KOPT-K1 (cell line): ENCODE data around the gene FXYD6.

Experiments
- H3K27ac ChIP-seq: fragments of 200-600 bp; sonication (generic); 2 replicates; pipeline ENCODE4 v1.5.1; 2016; ENCODE audit warnings: antibody characterized with exemption, mild to moderate bottlenecking, low read depth, low read length; ENCODE audit not compliant: poor library complexity, severe bottlenecking
- H3K36me3 ChIP-seq: fragments of 200-600 bp; sonication (generic); 2 replicates; pipeline ENCODE4 v1.5.1; 2017; ENCODE audit warnings: antibody characterized with exemption, mild to moderate bottlenecking, low read length, moderate library complexity; ENCODE audit not compliant: insufficient read depth
- H3K9me3 ChIP-seq: fragments of 200-600 bp; sonication (generic); 2 replicates; pipeline ENCODE4 v1.5.1; 2017; ENCODE audit warnings: antibody characterized with exemption, low read length, mild to moderate bottlenecking; ENCODE audit not compliant: insufficient read depth, poor library complexity, severe bottlenecking

Gene FXYD6

DNA sequence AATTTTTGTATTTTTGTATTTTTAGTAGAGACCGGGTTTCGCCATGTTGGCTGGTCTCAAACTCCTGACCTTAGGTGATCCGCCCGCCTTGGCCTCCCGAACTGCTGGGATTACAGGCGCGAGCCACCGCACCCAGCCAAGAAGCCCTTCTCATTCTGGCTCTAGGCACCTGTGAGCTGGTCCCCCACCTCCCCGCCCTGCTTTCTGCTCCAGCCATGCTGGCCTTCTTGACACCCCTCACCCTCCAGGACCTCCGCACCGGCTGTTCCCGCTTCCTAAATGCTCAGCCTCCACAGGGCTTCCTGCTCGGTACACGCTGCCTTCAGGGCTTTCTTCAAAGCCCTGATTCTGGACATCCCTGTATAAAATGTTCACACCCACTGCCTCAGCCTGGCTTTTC, 46.4 kb downstream of the FXYD6 start:
- H3K27ac ChIP-seq = peak overlapping the region; percentile 99
- no peaks in the 10 kb centered on the region for H3K9me3 ChIP-seq
- H3K36me3 ChIP-seq = no peaks in the 10 kb centered on the region

- Histone ChIP-seq H3K27ac (peak overlapping the region; percentile 99), H3K36me3 (no peaks in the 10 kb centered on the region), H3K9me3 (no peaks in the 10 kb centered on the region)
These were observed 47.1 kb downstream of the FXYD6 start for GRCh38 chr11:117829369-117829725.

- peak overlapping the region; percentile 99 for H3K27ac ChIP-seq
- no peaks in the 10 kb centered on the region for H3K9me3 ChIP-seq
- no peaks in the 10 kb centered on the region for H3K36me3 ChIP-seq
These were observed 47.7 kb downstream of the FXYD6 start for GRCh38 chr11:117828611-117829368.

- H3K27ac ChIP-seq = peak overlapping the region; percentile 99
- H3K9me3 ChIP-seq = no peaks in the 10 kb centered on the region
- peaks cover 1% of the 10 kb centered on the region; the same call in 1 of the 2 replicates for H3K36me3 ChIP-seq
These were observed 48.6 kb downstream of the FXYD6 start for GRCh38 chr11:117827521-117828511.

DNA sequence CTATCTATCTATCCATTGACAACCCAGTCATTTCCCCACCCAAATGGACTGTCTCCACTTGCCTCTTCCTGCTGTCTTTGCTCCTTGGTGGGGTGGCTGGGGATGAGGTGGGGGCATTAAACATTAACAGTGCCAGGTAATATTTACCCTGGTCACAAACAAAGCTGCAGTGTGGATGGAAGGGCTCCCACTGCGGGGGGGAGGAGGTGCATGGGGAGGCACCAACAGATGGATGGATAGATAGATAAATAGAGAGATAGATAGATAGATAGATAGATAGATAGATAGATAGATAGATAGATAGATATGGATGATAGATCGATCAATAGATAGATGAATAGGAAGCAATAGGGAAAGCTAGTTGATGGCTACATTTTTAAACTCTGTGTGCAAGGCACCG, 49.6 kb downstream of the FXYD6 start:
- peak overlapping the region; percentile 99 for H3K27ac ChIP-seq
- H3K9me3 ChIP-seq = no peaks in the 10 kb centered on the region
- peaks cover 11% of the 10 kb centered on the region; the same call in 1 of the 2 replicates for H3K36me3 ChIP-seq

- Histone ChIP-seq H3K27ac (peak overlapping the region; percentile 99), H3K36me3 (peaks cover 17% of the 10 kb centered on the region), H3K9me3 (no peaks in the 10 kb centered on the region)
These were observed 50.3 kb downstream of the FXYD6 start for GRCh38 chr11:117826190-117826570.

- peak overlapping the region; percentile 99 for H3K27ac ChIP-seq
- no peaks in the 10 kb centered on the region for H3K9me3 ChIP-seq
- H3K36me3 ChIP-seq = peaks cover 19% of the 10 kb centered on the region
These were observed 50.8 kb downstream of the FXYD6 start for GRCh38 chr11:117825538-117826189.

GRCh38 chr11:117824571-117825537, 51.6 kb downstream of the FXYD6 start, which contains the start of gene FXYD2:
Gene FXYD2, minus strand, starts transcription at chr11:117824744. Its CDS starts 66 bp downstream, at chr11:117824678.
- Histone ChIP-seq H3K36me3 (peaks cover 27% of the 10 kb centered on the region), H3K27ac (peak within 1 kb of the TSS; percentile 99), H3K9me3 (no peaks in the 10 kb centered on the region)

DNA sequence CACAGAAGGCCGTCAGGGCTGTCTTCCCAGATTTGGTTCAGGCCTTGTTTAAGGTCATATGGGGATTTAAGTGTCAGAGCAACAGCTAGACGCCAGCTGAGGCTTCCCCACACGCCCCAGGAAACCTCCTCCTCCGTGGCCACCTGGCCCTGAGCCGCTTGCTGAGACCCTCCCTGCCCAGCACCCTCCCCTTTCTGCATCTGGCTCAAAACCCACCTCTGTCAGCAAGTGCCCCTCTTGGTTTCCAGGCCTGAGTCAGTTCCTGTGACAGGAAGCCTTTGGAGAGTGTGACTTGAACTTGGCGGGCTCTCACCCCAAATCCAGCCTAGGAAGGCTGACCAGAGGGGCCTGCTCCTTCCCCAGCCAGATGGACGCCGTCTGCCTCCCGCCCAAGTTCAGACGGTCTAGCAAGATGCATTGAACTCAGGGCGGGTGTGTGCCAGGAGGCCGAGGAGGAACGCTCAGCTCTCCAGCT, 52.5 kb downstream of the FXYD6 start:
- H3K27ac ChIP-seq = peak overlapping the region; percentile 99
- H3K36me3 ChIP-seq = peaks cover 36% of the 10 kb centered on the region
- H3K9me3 ChIP-seq = no peaks in the 10 kb centered on the region

DNA sequence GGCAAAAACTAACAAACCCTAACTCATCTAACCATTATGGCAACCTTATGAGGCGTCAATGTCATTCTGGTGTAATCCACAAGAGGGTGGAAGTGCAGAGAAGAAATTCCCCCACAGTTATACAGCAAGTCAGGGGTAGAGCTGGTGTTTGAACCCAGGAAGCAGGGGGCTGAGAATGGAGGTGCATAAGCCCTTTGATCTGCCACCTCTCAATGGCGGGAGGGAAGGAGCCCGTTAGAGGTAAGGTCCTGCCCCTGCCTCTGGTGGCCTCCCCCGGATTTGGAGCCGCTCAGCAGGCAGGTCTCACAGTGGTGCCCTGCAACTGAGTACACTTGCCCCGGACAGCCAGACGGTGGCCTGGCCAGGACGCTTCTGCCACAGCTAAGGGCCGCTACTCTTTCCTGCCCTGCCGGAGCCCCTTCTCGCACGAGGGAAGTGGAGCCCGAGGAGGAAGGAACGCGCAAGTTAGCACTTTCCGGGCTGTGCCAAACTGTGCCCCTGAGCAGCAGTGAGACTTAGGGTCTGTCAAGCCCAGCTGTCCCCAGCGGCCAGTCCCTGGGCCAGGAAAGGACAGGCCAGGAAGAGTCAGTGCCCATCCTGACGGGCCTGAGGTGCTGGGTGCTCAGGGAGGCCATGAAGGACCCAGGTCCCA, 53.0 kb downstream of the FXYD6 start:
- Histone ChIP-seq H3K9me3 (no peaks in the 10 kb centered on the region), H3K36me3 (peaks cover 41% of the 10 kb centered on the region), H3K27ac (peak overlapping the region; percentile 99)

DNA sequence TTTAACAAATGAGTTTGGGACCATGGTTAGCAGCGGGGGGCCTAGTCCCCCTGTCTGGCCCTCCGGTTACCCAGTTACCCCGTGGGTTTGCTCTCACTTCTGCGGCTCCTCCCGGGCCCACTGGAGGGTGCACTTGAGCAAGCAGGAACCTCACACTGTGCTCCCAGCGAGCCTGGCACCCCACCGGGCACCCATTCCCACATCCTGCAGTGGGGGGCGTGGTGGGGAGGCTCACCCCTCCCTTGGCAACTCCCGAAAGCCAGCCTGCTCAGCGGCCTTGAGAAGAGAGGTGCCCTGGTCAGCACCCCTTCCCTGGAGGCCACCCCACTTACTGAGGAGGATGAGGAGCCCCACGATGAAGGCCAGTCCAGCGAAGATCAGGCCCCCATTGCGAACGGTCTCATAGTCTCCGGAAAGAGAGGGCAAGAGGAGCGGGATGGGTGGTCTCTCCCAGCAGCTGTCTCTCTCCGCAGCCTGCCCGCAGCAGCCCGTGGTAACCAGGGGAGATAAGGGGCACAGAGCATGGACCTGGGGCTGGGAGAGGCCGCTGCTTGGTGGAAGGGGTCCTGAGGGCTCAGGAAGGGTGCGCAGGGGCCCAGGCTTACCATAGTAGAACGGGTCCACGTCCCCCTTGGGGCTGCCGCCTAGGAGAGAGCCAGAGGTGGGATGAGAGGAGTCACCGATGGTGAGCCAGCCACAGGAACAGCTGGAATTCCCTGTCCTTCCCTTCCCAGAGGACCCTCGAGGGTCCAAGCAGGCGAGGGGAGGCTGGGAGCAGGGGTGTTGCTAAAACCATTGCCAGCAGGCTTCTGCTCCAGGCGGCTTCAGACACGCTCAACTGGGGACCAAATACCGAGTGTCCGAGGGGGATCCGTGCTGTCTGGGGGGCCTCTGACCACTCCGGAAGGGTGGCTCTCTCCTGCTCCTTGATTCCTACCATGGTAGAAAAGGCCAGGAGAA, 54.1 kb downstream of the FXYD6 start:
- Histone ChIP-seq H3K27ac (peak overlapping the region; percentile 99), H3K36me3 (peaks cover 43% of the 10 kb centered on the region), H3K9me3 (no peaks in the 10 kb centered on the region)

DNA sequence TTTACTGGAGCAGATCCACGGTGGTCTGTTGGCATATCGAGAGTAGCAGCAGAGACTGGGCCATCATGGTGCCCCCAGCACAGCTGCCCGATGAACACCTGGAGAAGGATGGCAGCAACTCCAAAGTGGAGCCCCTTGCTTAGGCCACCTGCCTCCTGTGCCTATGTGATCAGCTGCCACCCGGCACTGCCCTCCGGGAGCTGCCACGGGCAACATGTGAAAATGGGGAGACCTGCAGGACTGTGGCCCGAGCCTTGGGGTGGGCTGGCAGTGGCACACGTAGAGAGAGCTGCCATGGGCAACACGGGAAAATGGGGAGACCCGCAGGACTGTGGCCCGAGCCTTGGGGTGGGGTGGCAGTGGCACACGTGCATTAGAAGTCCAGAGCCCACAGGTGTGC, 55.0 kb downstream of the FXYD6 start:
- peak overlapping the region; percentile 99 for H3K27ac ChIP-seq
- peaks cover 43% of the 10 kb centered on the region for H3K36me3 ChIP-seq
- no peaks in the 10 kb centered on the region for H3K9me3 ChIP-seq

DNA sequence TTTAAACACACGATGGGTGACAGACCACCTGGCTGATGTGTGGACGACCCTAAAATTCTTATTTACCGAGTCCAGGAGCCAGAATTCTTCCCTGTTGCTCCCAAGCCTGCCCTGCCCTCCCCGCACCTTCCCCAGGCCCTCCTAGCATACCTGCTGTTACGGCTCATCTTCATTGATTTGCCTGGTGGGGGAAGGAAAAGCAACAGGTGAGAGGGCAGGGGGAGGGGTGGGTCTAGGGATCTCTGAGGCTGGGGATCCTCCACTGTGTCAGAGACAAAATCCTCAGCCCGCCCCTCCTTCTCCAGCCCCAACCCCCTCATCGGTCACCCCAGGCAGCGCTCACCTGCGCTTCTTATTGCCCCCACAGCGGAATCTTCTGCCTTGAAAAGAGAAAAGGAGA, 55.9 kb downstream of the FXYD6 start:
- Histone ChIP-seq H3K27ac (no peak overlapping the region), H3K9me3 (no peaks in the 10 kb centered on the region), H3K36me3 (peaks cover 43% of the 10 kb centered on the region)
